Panc1 (cell line): ENCODE data around the gene EFCAB8.

ENCODE experiments used
- POLR2AphosphoS5 ChIP-seq: IDR thresholded peaks from 2 replicates; pipeline ENCODE4 v1.6.1; 2012; ENCODE audit warnings: mild to moderate bottlenecking, low read depth, low read length, moderate library complexity
- SIN3A ChIP-seq: IDR thresholded peaks from 2 replicates; pipeline ENCODE4 v1.6.1; 2012; ENCODE audit warnings: low read depth, mild to moderate bottlenecking, low read length, moderate library complexity, borderline replicate concordance; ENCODE audit not compliant: insufficient read depth
- TF ChIP-seq, protein P1 (sequence below): fragments of 450-650 bp; IDR thresholded peaks from 2 replicates; pipeline ENCODE4 v1.5.1; 2017; ENCODE audit warnings: mild to moderate bottlenecking
- TF ChIP-seq, protein P2 (sequence below), 2 experiments: IDR thresholded peaks; 2 replicates each; pipeline ENCODE4 v1.6.1; 2011 to 2012; ENCODE audit warnings: low read depth in 2 of 2, control low read depth in 1 of 2, low read length in 1 of 2, mild to moderate bottlenecking in 1 of 2, moderate library complexity in 1 of 2; ENCODE audit not compliant: insufficient read depth in 1 of 2

DNA sequence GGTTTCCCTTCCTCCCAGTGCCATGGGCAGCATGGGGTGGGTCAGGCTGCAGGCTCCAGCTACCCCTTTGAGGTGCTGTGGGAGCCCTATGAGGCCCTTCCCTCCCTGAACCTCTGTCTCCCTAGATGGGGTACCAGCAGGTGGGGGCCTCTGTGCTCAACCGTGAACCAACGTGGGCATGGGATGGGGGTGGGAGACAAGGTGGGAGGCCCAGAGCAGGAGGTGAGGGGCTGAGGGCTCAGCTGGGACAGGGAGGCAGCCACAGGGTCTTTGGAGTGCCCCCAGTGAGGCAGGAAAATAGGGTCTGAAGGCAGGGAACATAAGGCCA lies 112.2 kb downstream of the EFCAB8 start:
- TF ChIP-seq, protein P1, sequence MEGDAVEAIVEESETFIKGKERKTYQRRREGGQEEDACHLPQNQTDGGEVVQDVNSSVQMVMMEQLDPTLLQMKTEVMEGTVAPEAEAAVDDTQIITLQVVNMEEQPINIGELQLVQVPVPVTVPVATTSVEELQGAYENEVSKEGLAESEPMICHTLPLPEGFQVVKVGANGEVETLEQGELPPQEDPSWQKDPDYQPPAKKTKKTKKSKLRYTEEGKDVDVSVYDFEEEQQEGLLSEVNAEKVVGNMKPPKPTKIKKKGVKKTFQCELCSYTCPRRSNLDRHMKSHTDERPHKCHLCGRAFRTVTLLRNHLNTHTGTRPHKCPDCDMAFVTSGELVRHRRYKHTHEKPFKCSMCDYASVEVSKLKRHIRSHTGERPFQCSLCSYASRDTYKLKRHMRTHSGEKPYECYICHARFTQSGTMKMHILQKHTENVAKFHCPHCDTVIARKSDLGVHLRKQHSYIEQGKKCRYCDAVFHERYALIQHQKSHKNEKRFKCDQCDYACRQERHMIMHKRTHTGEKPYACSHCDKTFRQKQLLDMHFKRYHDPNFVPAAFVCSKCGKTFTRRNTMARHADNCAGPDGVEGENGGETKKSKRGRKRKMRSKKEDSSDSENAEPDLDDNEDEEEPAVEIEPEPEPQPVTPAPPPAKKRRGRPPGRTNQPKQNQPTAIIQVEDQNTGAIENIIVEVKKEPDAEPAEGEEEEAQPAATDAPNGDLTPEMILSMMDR, result no peak
- TF ChIP-seq POLR2AphosphoS5 (no peak), SIN3A (no peak)
- TF ChIP-seq, protein P2, sequence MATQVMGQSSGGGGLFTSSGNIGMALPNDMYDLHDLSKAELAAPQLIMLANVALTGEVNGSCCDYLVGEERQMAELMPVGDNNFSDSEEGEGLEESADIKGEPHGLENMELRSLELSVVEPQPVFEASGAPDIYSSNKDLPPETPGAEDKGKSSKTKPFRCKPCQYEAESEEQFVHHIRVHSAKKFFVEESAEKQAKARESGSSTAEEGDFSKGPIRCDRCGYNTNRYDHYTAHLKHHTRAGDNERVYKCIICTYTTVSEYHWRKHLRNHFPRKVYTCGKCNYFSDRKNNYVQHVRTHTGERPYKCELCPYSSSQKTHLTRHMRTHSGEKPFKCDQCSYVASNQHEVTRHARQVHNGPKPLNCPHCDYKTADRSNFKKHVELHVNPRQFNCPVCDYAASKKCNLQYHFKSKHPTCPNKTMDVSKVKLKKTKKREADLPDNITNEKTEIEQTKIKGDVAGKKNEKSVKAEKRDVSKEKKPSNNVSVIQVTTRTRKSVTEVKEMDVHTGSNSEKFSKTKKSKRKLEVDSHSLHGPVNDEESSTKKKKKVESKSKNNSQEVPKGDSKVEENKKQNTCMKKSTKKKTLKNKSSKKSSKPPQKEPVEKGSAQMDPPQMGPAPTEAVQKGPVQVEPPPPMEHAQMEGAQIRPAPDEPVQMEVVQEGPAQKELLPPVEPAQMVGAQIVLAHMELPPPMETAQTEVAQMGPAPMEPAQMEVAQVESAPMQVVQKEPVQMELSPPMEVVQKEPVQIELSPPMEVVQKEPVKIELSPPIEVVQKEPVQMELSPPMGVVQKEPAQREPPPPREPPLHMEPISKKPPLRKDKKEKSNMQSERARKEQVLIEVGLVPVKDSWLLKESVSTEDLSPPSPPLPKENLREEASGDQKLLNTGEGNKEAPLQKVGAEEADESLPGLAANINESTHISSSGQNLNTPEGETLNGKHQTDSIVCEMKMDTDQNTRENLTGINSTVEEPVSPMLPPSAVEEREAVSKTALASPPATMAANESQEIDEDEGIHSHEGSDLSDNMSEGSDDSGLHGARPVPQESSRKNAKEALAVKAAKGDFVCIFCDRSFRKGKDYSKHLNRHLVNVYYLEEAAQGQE (IDR thresholded peaks at IDR 0.05; ENCODE audit: insufficient read depth in 1 of 2, low read depth in 2 of 2, low read length in 1 of 2), result no peak
